Endothelial cell of umbilical vein (primary cell): ENCODE results near the gene JMJD6. TPM values are rescaled to one million over a fixed set of nuclear protein-coding genes. Genes with fewer than 3 reads are reported as not detected.
"Not testable (repeated sequence)": the region's sequence is repeated elsewhere in the genome, so short reads cannot be mapped to it uniquely, and the experiment has no call there.

Experiments
- BruUV-seq: library from RNA; stranded (reverse); fragments of 400-500 nt; replicated peaks from 2 replicates; lab custom pipeline; 2021; lab: Mats Ljungman, UMichigan
- CTCF ChIA-PET: fragments of 300-600, 350-600 bp; sonication (Branson Sonifier 250); formaldehyde crosslinking; loops from one replicate; lab custom pipeline; 2021; ENCODE audit warnings: antibody characterized with exemption, inconsistent platforms; lab: Charles Lee
- POLR2A ChIA-PET: fragments of 300-600, 350-600 bp; sonication (Branson Sonifier 250); formaldehyde crosslinking; loops from one replicate; lab custom pipeline; 2021; ENCODE audit warnings: antibody characterized with exemption, inconsistent platforms; lab: Charles Lee
- DNase-seq: peaks from one replicate; pipeline ENCODE4 v3.0.0-alpha.2; 2011; ENCODE audit warnings: low read depth, low spot score
- FAIRE-seq: peaks from 2 replicates; lab custom pipeline; 2011; peaks lifted over from hg19 to GRCh38; lab: Jason Lieb, UNC
- H2AFZ ChIP-seq: 2 replicates; pipeline ENCODE4 v1.6.0; 2012; ENCODE audit warnings: low read depth, low read length, control low read depth, inconsistent platforms
- H3K27ac ChIP-seq: 2 replicates; pipeline ENCODE4 v1.5.1; 2011; ENCODE audit warnings: low read depth, mild to moderate bottlenecking, control low read depth, low read length, moderate library complexity; ENCODE audit not compliant: insufficient read depth
- H3K27me3 ChIP-seq, 2 experiments: 2 replicates each; pipeline versions ENCODE4 v1.6.0 to v1.6.1; 2011; ENCODE audit warnings: low read length in 2 of 2, mixed read lengths in 1 of 2; ENCODE audit not compliant: control insufficient read depth in 2 of 2, insufficient read depth in 2 of 2
- H3K36me3 ChIP-seq, 2 experiments: 2 replicates in 1 of 2; 3 replicates in 1 of 2; pipeline ENCODE4 v1.5.1; 2011; ENCODE audit warnings: low read length in 2 of 2, mild to moderate bottlenecking in 1 of 2, moderate library complexity in 1 of 2; ENCODE audit not compliant: control insufficient read depth in 2 of 2, insufficient read depth in 2 of 2; ENCODE audit errors: extremely low read depth in 1 of 2
- H3K4me1 ChIP-seq: 3 replicates; pipeline ENCODE4 v1.5.1; 2011; ENCODE audit warnings: mild to moderate bottlenecking, low read length; ENCODE audit not compliant: control insufficient read depth, insufficient read depth; ENCODE audit errors: extremely low read depth
- H3K4me2 ChIP-seq: 2 replicates; pipeline ENCODE4 v1.6.1; 2011; ENCODE audit warnings: low read length, control low read depth, mixed read lengths; ENCODE audit not compliant: insufficient read depth
- H3K4me3 ChIP-seq, 3 experiments: fragments of 200-600 bp in 1 of 3; sonication (generic), shearing (Covaris generic) in 1 of 3; replicated peaks in 1 of 3; 2 replicates each; pipeline ENCODE4 v1.5.1; 2011 to 2016; ENCODE audit warnings: control low read depth in 3 of 3, low read length in 3 of 3, mild to moderate bottlenecking in 2 of 3, inconsistent platforms in 1 of 3, low read depth in 1 of 3, moderate library complexity in 1 of 3; ENCODE audit not compliant: insufficient read depth in 1 of 3
- H3K79me2 ChIP-seq: 2 replicates; pipeline ENCODE4 v1.6.0; 2012; ENCODE audit warnings: low read length, inconsistent platforms; ENCODE audit not compliant: control insufficient read depth, insufficient read depth
- H3K9ac ChIP-seq: replicated peaks from 2 replicates; pipeline ENCODE3; 2011; ENCODE audit warnings: low read length, control low read depth; ENCODE audit not compliant: insufficient read depth; ENCODE audit errors: extremely low read depth
- H3K9me1 ChIP-seq: replicated peaks from 3 replicates; pipeline ENCODE4 v1.6.0; 2011; ENCODE audit warnings: mild to moderate bottlenecking, low read length; ENCODE audit not compliant: control insufficient read depth, insufficient read depth; ENCODE audit errors: extremely low read depth
- H3K9me3 ChIP-seq: replicated peaks from 2 replicates; pipeline ENCODE4 v1.5.1; 2012; ENCODE audit warnings: low read length, inconsistent platforms; ENCODE audit not compliant: control insufficient read depth, insufficient read depth
- H4K20me1 ChIP-seq: replicated peaks from 2 replicates; pipeline ENCODE3; 2011; ENCODE audit warnings: mild to moderate bottlenecking, low read length; ENCODE audit not compliant: control insufficient read depth, insufficient read depth; ENCODE audit errors: extremely low read depth
- CTCF ChIP-seq, 2 donors: IDR thresholded peaks; 1 replicate in 1 of 2; 2 replicates in 1 of 2; pipeline ENCODE4 v1.5.1; 2011; ENCODE audit warnings: low read length in 2 of 2, mild to moderate bottlenecking in 2 of 2, moderate library complexity in 2 of 2, control low read depth in 1 of 2, inconsistent platforms in 1 of 2, low read depth in 1 of 2; ENCODE audit not compliant: insufficient read depth in 1 of 2; ENCODE audit errors: extremely low read depth in 1 of 2
- EZH2 ChIP-seq: IDR thresholded peaks from 2 replicates; pipeline ENCODE4 v1.6.1; 2012; ENCODE audit warnings: borderline replicate concordance, low read depth, mild to moderate bottlenecking, moderate library complexity, low read length, inconsistent platforms; ENCODE audit not compliant: severe bottlenecking
- FOS ChIP-seq: IDR thresholded peaks from 2 replicates; pipeline ENCODE4 v1.6.1; 2011; ENCODE audit warnings: mild to moderate bottlenecking, low read length, moderate library complexity, borderline replicate concordance; ENCODE audit not compliant: insufficient read depth
- MAX ChIP-seq: IDR thresholded peaks from 2 replicates; pipeline ENCODE4 v1.6.1; 2011; ENCODE audit not compliant: insufficient read depth, insufficient read length
- POLR2AphosphoS5 ChIP-seq: IDR thresholded peaks from 2 replicates; pipeline ENCODE4 v1.6.1; 2012; ENCODE audit warnings: low read depth, mild to moderate bottlenecking, control low read depth, low read length, moderate library complexity; ENCODE audit not compliant: insufficient read depth
- dilution Hi-C: fragments of 300-500 bp; cut with MboI; formaldehyde crosslinking; loops from one replicate; pipeline ENCODE4 v1.15.0; 2019; ENCODE audit warnings: low sequenced_read_pairs; ENCODE audit not compliant: extremely low pct_ligation_motif_present
- intact Hi-C: fragments of 100-400 bp; cut with micrococcal nuclease; formaldehyde crosslinking; loops from one replicate; pipeline ENCODE4 v1.10.0; 2022
- polyA plus RNA-seq, 4 experiments: library from polyadenylated mRNA; depleted of rRNA in 3 of 4; stranded (reverse) in 3 of 4; unstranded in 1 of 4; fragments of >200 nt; gene quantifications; 2 replicates each; pipeline versions ENCODE4 v1.2.1 to v1.2.3, GENCODE V29; 2011 to 2012; ENCODE audit warnings: missing spikeins in 1 of 4
- total RNA-seq: library from RNA; stranded (reverse); gene quantifications from 2 replicates; pipeline ENCODE4 v1.2.3, GENCODE V29; 2021

Gene JMJD6
- total and polyA plus RNA-seq, 2 donors (not counting 3 experiments of a cell fraction or from before 2014, with no cell fraction given), result 19.8 to 36.6 TPM

GRCh38 chr17:76747716-76748363 lies 21.4 kb upstream of the JMJD6 start:
- Histone ChIP-seq H3K4me1 (no peaks in the 10 kb centered on the region), H3K9me1 (no peaks in the 10 kb centered on the region), H3K36me3 (peaks cover 2 to 6% of the 10 kb centered on the region in 2 experiments), H3K4me3 (no peak overlapping the region), H3K79me2 (no peaks in the 10 kb centered on the region), H3K9me3 (no peaks in the 10 kb centered on the region), H4K20me1 (no peaks in the 10 kb centered on the region), H3K27ac (no peak overlapping the region), H3K4me2 (no peak overlapping the region), H3K27me3 (no peaks in the 10 kb centered on the region), H3K9ac (no peak overlapping the region), H2AFZ (no peak overlapping the region)
- dilution Hi-C loops, result no loop called here
- intact Hi-C loops, result no loop called here
- DNase-seq (no peak), FAIRE-seq (no peak)
- POLR2A ChIA-PET, result no interaction called here
- CTCF ChIA-PET, result no interaction called here
- BruUV-seq, result no TSS peak
- TF ChIP-seq CTCF (IDR thresholded peaks at IDR 0.05; ENCODE audit: extremely low read depth in 1 of 2, insufficient read depth in 1 of 2, low read depth in 1 of 2, low read length in 2 of 2) (no peak), EZH2 (no peak), POLR2AphosphoS5 (no peak), FOS (no peak), MAX (no peak)

- not testable (repeated sequence) for FAIRE-seq
Observed at GRCh38 chr17:76745785-76746184, 19.4 kb upstream of the JMJD6 start.

More at GRCh38 chr17:76745785-76746184, 19.4 kb upstream of the JMJD6 start:
- H3K4me2 ChIP-seq, H3K4me1 ChIP-seq, H3K4me3 ChIP-seq, H3K36me3 ChIP-seq, POLR2A ChIA-PET, H3K27ac ChIP-seq, H3K27me3 ChIP-seq, dilution Hi-C loops, BruUV-seq, H2AFZ ChIP-seq, DNase-seq, H3K79me2 ChIP-seq, H3K9me3 ChIP-seq, H3K9me1 ChIP-seq, H3K9ac ChIP-seq, intact Hi-C loops, H4K20me1 ChIP-seq: not testable (repeated sequence)
- CTCF ChIA-PET, result interaction anchor here (0.6 to 1.4 kb wide), 3 partner anchors 13 to 71 kb away, joined by 3 to 6 read pairs (median 3); no protein-coding TSS in a partner anchor
